SK-N-MC (cell line): Measurements from ENCODE around the gene DPF3.

Source experiments
- EZH2 ChIP-seq: fragments of 200-600 bp; sonication (generic); IDR thresholded peaks from one replicate; pipeline ENCODE4 v1.6.1; 2017; ENCODE audit warnings: antibody characterized with exemption
- FOXP2 ChIP-seq: optimal IDR thresholded peaks from 2 replicates; pipeline ENCODE3; 2011; ENCODE audit warnings: mild to moderate bottlenecking, moderate library complexity; ENCODE audit not compliant: insufficient read depth; ENCODE audit errors: extremely low read length, control extremely low read depth

- TF ChIP-seq EZH2 = no peak
- no peak for TF ChIP-seq FOXP2
Observed at GRCh38 chr14:72929316-72930080, 35.6 kb upstream of the DPF3 start.
